Stimulated activated CD4-positive, alpha-beta T cell treated with anti-CD3 and anti-CD28 coated beads, TNF-alpha, amount 100 ng/mL, for 1 hour (primary cell): ENCODE data around the gene EFCAB14.
"Not testable (repeated sequence)": the region's sequence is repeated elsewhere in the genome, so short reads cannot be mapped to it uniquely, and the experiment has no call there.

Experiments used
- DNase-seq, 3 donors: peaks; one replicate each; pipeline ENCODE4 v3.0.0-alpha.2; 2020; ENCODE audit warnings: low read depth in 3 of 3, low spot score in 1 of 3

EFCAB14 gene

GRCh38 chr1:46687921-46688509 lies 30.9 kb downstream of the EFCAB14 start:
- no peak for DNase-seq

- no peak for DNase-seq
These were observed 31.7 kb downstream of the EFCAB14 start for GRCh38 chr1:46687093-46687659.

- no peak for DNase-seq
These were observed 32.7 kb downstream of the EFCAB14 start for GRCh38 chr1:46686255-46686654.

GRCh38 chr1:46684670-46685069 lies 34.2 kb downstream of the EFCAB14 start:
- DNase-seq: no peak

GRCh38 chr1:46682064-46682463 lies 36.9 kb downstream of the EFCAB14 start:
- DNase-seq: no peak

GRCh38 chr1:46681333-46682034 lies 37.4 kb downstream of the EFCAB14 start:
- DNase-seq: no peak

GRCh38 chr1:46679789-46680573 lies 38.9 kb downstream of the EFCAB14 start:
- no peak for DNase-seq

- no peak for DNase-seq
These were observed 41.6 kb downstream of the EFCAB14 start for GRCh38 chr1:46677339-46677738.

GRCh38 chr1:46676531-46676930 lies 42.4 kb downstream of the EFCAB14 start:
- no peak for DNase-seq

GRCh38 chr1:46675549-46676314 lies 43.2 kb downstream of the EFCAB14 start:
- DNase-seq: no peak

- no peak for DNase-seq
These were observed 45.1 kb downstream of the EFCAB14 start for GRCh38 chr1:46673749-46674182.

GRCh38 chr1:46672696-46673095 lies 46.2 kb downstream of the EFCAB14 start:
- no peak for DNase-seq

GRCh38 chr1:46671554-46671953 lies 47.4 kb downstream of the EFCAB14 start, which contains the start of gene TEX38:
TEX38 (plus strand) TSS chr1:46671854; CDS start chr1:46671935, 81 bp downstream.
- no peak for DNase-seq

- DNase-seq: no peak
These were observed 48.8 kb downstream of the EFCAB14 start for GRCh38 chr1:46670134-46670533.

GRCh38 chr1:46667782-46668760 lies 50.8 kb downstream of the EFCAB14 start, which contains the start of gene ATPAF1:
ATPAF1 (minus strand) TSS chr1:46668364; CDS start chr1:46668322, 42 bp downstream.
- DNase-seq: peak; percentile 17 to 52 (median 24)

GRCh38 chr1:46665983-46666382 lies 52.9 kb downstream of the EFCAB14 start:
- no peak for DNase-seq

GRCh38 chr1:46662919-46663318 lies 56.0 kb downstream of the EFCAB14 start:
- not testable (repeated sequence) for DNase-seq

GRCh38 chr1:46660116-46660515 lies 58.8 kb downstream of the EFCAB14 start:
- DNase-seq: not testable (repeated sequence)

- DNase-seq: no peak
These were observed 59.5 kb downstream of the EFCAB14 start for GRCh38 chr1:46659307-46659870.
